HepG2 (cell line): ENCODE results near the gene ZNF213. TPM values are rescaled to one million over a fixed set of nuclear protein-coding genes. Genes with fewer than 3 reads are reported as not detected.
A peak's percentile ranks its signal among the peaks of the same experiment; 100 is the strongest.

Experiments used
- CENPT ChIP-seq: sonication (generic); formaldehyde crosslinking; IDR thresholded peaks from 2 replicates; pipeline ENCODE4 v1.8.0; 2022; ENCODE audit warnings: low read depth, mild to moderate bottlenecking, moderate library complexity, missing genetic modification reagents
- KAT8 ChIP-seq: IDR thresholded peaks from 2 replicates; pipeline ENCODE4 v1.6.1; 2016; ENCODE audit warnings: missing genetic modification reagents, missing compliant biosample characterization
- MIXL1 ChIP-seq: IDR thresholded peaks from 2 replicates; pipeline ENCODE4 v1.6.1; 2016
- PITX1 ChIP-seq: sonication (generic); formaldehyde crosslinking; IDR thresholded peaks from 2 replicates; pipeline ENCODE4 v1.5.1; 2020; ENCODE audit warnings: mild to moderate bottlenecking, missing genetic modification reagents
- polyA plus RNA-seq, 8 experiments: library from polyadenylated mRNA; depleted of rRNA in 3 of 8; stranded (reverse) in 7 of 8; unstranded in 1 of 8; fragments of >200 nt; fragmentation: Illumina TruSeq in 4 of 8; extraction: Trizol in 4 of 8; gene quantifications; 2 replicates each; pipeline versions ENCODE4 v1.2.1 to v1.2.3, GENCODE V29; 2011 to 2016; ENCODE audit warnings: low read depth in 4 of 8, missing spikeins in 1 of 8, mixed read lengths in 1 of 8; ENCODE audit not compliant: insufficient read depth in 1 of 8
- total RNA-seq, 5 experiments: library from RNA; depleted of rRNA; stranded (reverse); fragments of >200 nt; fragmentation: Illumina TruSeq; extraction: Trizol; gene quantifications; 2 replicates each; pipeline ENCODE4 v1.2.3, GENCODE V29; 2016; ENCODE audit warnings: low read depth in 1 of 5
- TF ChIP-seq, protein P1 (sequence below): sonication (generic); formaldehyde crosslinking; IDR thresholded peaks from 2 replicates; pipeline ENCODE4 v1.9.0; 2021; ENCODE audit warnings: mild to moderate bottlenecking, missing genetic modification reagents
- TF ChIP-seq, protein P2 (sequence below): IDR thresholded peaks from 2 replicates; pipeline ENCODE4 v1.6.1; 2016; ENCODE audit warnings: low read depth, borderline replicate concordance
- TF ChIP-seq, protein P3 (sequence below): sonication (generic); formaldehyde crosslinking; conservative IDR thresholded peaks from 2 replicates; pipeline ENCODE4 v1.8.0; 2022; ENCODE audit warnings: low read depth, missing genetic modification reagents
- TF ChIP-seq, protein P4 (sequence below): sonication (generic); formaldehyde crosslinking; IDR thresholded peaks from 2 replicates; pipeline ENCODE4 v1.5.1; 2020; ENCODE audit warnings: mild to moderate bottlenecking, moderate library complexity, missing genetic modification reagents
- TF ChIP-seq, protein P5 (sequence below): sonication (generic); formaldehyde crosslinking; IDR thresholded peaks from 2 replicates; pipeline ENCODE4 v1.5.1; 2020; ENCODE audit warnings: mild to moderate bottlenecking, missing genetic modification reagents, borderline replicate concordance

The ZNF213 gene
- total and polyA plus RNA-seq, 2 of the 13 experiments (the other 11 are each of a cell fraction or from before 2014, with no cell fraction given) = 0.59 to 0.97 TPM

DNA sequence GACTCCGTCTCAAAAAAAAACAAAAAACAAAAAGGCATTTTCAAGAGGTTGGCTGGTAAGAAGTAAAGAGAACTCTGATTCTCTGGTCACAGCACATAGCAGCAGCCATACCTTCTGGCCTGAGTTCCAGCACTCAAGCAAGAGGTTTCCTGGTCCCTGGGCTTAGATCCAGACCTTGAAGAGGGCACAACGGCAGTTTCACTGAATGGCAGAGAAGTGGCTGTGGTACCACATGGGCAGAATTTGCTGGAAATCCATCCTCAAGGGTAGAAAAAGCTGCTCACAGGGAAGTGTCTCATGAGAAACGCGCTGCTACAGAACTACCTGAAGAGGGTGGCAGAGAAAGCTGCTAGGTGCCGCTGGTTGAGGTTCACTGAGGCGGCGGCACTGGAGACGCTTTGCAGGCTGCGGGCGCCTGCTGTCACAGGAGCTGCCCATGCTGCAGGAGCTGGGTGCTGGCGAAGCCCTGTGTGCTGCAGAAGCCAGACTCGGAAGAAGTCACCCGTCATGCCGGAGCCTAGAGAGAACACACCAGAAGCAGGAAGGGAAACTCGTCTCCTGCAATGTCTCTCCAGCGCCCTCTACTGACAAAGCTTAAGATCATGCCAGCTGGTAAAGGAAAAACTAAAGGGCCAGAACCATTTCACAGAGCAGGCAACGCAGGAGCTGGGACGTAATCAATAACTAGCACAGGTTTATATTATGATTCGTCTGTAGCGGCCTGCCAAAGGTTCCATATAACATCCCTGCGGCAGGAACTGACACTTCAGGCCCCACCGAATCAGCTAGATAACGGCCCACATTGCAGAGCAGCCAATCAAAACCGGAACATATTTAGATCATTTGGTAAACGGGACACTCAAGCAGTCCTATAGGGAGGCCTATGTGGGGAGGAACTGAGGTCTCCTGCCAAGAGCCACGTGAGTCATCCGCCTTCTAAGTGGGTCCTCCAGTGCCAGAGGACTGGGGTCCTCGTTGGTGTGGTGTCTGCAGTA lies 5.4 kb upstream of the ZNF213 start (continued):
- TF ChIP-seq, protein P1, sequence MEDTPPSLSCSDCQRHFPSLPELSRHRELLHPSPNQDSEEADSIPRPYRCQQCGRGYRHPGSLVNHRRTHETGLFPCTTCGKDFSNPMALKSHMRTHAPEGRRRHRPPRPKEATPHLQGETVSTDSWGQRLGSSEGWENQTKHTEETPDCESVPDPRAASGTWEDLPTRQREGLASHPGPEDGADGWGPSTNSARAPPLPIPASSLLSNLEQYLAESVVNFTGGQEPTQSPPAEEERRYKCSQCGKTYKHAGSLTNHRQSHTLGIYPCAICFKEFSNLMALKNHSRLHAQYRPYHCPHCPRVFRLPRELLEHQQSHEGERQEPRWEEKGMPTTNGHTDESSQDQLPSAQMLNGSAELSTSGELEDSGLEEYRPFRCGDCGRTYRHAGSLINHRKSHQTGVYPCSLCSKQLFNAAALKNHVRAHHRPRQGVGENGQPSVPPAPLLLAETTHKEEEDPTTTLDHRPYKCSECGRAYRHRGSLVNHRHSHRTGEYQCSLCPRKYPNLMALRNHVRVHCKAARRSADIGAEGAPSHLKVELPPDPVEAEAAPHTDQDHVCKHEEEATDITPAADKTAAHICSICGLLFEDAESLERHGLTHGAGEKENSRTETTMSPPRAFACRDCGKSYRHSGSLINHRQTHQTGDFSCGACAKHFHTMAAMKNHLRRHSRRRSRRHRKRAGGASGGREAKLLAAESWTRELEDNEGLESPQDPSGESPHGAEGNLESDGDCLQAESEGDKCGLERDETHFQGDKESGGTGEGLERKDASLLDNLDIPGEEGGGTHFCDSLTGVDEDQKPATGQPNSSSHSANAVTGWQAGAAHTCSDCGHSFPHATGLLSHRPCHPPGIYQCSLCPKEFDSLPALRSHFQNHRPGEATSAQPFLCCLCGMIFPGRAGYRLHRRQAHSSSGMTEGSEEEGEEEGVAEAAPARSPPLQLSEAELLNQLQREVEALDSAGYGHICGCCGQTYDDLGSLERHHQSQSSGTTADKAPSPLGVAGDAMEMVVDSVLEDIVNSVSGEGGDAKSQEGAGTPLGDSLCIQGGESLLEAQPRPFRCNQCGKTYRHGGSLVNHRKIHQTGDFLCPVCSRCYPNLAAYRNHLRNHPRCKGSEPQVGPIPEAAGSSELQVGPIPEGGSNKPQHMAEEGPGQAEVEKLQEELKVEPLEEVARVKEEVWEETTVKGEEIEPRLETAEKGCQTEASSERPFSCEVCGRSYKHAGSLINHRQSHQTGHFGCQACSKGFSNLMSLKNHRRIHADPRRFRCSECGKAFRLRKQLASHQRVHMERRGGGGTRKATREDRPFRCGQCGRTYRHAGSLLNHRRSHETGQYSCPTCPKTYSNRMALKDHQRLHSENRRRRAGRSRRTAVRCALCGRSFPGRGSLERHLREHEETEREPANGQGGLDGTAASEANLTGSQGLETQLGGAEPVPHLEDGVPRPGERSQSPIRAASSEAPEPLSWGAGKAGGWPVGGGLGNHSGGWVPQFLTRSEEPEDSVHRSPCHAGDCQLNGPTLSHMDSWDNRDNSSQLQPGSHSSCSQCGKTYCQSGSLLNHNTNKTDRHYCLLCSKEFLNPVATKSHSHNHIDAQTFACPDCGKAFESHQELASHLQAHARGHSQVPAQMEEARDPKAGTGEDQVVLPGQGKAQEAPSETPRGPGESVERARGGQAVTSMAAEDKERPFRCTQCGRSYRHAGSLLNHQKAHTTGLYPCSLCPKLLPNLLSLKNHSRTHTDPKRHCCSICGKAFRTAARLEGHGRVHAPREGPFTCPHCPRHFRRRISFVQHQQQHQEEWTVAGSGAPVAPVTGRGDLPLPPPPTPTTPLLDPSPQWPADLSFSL (CRISPR knock-in tag) = no peak
- TF ChIP-seq KAT8 (CRISPR knock-in tag) = peak; percentile 40; the same call in 1 of the 2 replicates
- TF ChIP-seq, protein P2, sequence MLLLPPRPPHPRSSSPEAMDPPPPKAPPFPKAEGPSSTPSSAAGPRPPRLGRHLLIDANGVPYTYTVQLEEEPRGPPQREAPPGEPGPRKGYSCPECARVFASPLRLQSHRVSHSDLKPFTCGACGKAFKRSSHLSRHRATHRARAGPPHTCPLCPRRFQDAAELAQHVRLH (CRISPR knock-in tag) = no peak
- TF ChIP-seq, protein P3, sequence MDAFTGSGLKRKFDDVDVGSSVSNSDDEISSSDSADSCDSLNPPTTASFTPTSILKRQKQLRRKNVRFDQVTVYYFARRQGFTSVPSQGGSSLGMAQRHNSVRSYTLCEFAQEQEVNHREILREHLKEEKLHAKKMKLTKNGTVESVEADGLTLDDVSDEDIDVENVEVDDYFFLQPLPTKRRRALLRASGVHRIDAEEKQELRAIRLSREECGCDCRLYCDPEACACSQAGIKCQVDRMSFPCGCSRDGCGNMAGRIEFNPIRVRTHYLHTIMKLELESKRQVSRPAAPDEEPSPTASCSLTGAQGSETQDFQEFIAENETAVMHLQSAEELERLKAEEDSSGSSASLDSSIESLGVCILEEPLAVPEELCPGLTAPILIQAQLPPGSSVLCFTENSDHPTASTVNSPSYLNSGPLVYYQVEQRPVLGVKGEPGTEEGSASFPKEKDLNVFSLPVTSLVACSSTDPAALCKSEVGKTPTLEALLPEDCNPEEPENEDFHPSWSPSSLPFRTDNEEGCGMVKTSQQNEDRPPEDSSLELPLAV (CRISPR knock-in tag) = no peak
- TF ChIP-seq MIXL1 (CRISPR knock-in tag) = no peak
- TF ChIP-seq PITX1 (CRISPR knock-in tag) = 0 out of 2 replicates have a peak, but pooled peaks have one; percentile 18
- TF ChIP-seq CENPT (CRISPR knock-in tag) = no peak
- TF ChIP-seq, protein P4, sequence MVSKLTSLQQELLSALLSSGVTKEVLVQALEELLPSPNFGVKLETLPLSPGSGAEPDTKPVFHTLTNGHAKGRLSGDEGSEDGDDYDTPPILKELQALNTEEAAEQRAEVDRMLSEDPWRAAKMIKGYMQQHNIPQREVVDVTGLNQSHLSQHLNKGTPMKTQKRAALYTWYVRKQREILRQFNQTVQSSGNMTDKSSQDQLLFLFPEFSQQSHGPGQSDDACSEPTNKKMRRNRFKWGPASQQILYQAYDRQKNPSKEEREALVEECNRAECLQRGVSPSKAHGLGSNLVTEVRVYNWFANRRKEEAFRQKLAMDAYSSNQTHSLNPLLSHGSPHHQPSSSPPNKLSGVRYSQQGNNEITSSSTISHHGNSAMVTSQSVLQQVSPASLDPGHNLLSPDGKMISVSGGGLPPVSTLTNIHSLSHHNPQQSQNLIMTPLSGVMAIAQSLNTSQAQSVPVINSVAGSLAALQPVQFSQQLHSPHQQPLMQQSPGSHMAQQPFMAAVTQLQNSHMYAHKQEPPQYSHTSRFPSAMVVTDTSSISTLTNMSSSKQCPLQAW (CRISPR knock-in tag) = 0 out of 2 replicates have a peak, but pooled peaks have one; percentile 37
- TF ChIP-seq, protein P5, sequence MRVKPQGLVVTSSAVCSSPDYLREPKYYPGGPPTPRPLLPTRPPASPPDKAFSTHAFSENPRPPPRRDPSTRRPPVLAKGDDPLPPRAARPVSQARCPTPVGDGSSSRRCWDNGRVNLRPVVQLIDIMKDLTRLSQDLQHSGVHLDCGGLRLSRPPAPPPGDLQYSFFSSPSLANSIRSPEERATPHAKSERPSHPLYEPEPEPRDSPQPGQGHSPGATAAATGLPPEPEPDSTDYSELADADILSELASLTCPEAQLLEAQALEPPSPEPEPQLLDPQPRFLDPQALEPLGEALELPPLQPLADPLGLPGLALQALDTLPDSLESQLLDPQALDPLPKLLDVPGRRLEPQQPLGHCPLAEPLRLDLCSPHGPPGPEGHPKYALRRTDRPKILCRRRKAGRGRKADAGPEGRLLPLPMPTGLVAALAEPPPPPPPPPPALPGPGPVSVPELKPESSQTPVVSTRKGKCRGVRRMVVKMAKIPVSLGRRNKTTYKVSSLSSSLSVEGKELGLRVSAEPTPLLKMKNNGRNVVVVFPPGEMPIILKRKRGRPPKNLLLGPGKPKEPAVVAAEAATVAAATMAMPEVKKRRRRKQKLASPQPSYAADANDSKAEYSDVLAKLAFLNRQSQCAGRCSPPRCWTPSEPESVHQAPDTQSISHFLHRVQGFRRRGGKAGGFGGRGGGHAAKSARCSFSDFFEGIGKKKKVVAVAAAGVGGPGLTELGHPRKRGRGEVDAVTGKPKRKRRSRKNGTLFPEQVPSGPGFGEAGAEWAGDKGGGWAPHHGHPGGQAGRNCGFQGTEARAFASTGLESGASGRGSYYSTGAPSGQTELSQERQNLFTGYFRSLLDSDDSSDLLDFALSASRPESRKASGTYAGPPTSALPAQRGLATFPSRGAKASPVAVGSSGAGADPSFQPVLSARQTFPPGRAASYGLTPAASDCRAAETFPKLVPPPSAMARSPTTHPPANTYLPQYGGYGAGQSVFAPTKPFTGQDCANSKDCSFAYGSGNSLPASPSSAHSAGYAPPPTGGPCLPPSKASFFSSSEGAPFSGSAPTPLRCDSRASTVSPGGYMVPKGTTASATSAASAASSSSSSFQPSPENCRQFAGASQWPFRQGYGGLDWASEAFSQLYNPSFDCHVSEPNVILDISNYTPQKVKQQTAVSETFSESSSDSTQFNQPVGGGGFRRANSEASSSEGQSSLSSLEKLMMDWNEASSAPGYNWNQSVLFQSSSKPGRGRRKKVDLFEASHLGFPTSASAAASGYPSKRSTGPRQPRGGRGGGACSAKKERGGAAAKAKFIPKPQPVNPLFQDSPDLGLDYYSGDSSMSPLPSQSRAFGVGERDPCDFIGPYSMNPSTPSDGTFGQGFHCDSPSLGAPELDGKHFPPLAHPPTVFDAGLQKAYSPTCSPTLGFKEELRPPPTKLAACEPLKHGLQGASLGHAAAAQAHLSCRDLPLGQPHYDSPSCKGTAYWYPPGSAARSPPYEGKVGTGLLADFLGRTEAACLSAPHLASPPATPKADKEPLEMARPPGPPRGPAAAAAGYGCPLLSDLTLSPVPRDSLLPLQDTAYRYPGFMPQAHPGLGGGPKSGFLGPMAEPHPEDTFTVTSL (CRISPR knock-in tag) = no peak
